ENCODE measurements around the gene CALML3. TPM values are rescaled to one million over a fixed set of nuclear protein-coding genes. Genes with fewer than 3 reads are reported as not detected.

Gene CALML3
- total and polyA plus RNA-seq, 2 of the 13 experiments (the other 11 are each of a cell fraction or from before 2014, with no cell fraction given): not detected

GRCh38 chr10:5547931-5548660, 23.3 kb downstream of the CALML3 start (continued):
- TF ChIP-seq, protein P1, sequence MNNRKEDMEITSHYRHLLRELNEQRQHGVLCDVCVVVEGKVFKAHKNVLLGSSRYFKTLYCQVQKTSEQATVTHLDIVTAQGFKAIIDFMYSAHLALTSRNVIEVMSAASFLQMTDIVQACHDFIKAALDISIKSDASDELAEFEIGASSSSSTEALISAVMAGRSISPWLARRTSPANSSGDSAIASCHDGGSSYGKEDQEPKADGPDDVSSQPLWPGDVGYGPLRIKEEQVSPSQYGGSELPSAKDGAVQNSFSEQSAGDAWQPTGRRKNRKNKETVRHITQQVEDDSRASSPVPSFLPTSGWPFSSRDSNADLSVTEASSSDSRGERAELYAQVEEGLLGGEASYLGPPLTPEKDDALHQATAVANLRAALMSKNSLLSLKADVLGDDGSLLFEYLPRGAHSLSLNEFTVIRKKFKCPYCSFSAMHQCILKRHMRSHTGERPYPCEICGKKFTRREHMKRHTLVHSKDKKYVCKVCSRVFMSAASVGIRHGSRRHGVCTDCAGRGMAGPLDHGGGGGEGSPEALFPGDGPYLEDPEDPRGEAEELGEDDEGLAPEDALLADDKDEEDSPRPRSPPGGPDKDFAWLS (CRISPR knock-in tag; IDR thresholded peaks at IDR 0.05; ENCODE audit: borderline replicate concordance): 0 out of 2 replicates have a peak, but pooled peaks have one; percentile 22
- TF ChIP-seq TBX2 (CRISPR knock-in tag; IDR thresholded peaks at IDR 0.05; ENCODE audit: borderline replicate concordance) (peak; percentile 73), ISL2 (CRISPR knock-in tag; IDR thresholded peaks at IDR 0.05) (peak; percentile 82), RFXANK (CRISPR knock-in tag; IDR thresholded peaks at IDR 0.05) (no peak), NKX3-1 (CRISPR knock-in tag; IDR thresholded peaks at IDR 0.05) (peak; percentile 61; the same call in 1 of the 2 replicates), NFIC (IDR thresholded peaks at IDR 0.05; ENCODE audit: low read length) (no peak; the same call in 1 of the 2 replicates), HMG20B (CRISPR knock-in tag; conservative IDR thresholded peaks at IDR 0.05) (peak; percentile 29; the same call in 1 of the 2 replicates), ARID3A (IDR thresholded peaks at IDR 0.05; ENCODE audit: low read depth, low read length) (no peak), ZNF737 (CRISPR knock-in tag; IDR thresholded peaks at IDR 0.05; ENCODE audit: borderline replicate concordance) (no peak), POLR2G (IDR thresholded peaks at IDR 0.05; ENCODE audit: low read depth, low read length) (peak; percentile 62; the same call in 1 of the 2 replicates), HNF4G (IDR thresholded peaks at IDR 0.05; ENCODE audit: borderline replicate concordance, low read depth, low read length) (peak; percentile 56; the same call in 1 of the 2 replicates), HNF4G (CRISPR knock-in tag; IDR thresholded peaks at IDR 0.05; ENCODE audit: borderline replicate concordance, low read depth) (no peak), ZNF580 (CRISPR knock-in tag; IDR thresholded peaks at IDR 0.05; ENCODE audit: borderline replicate concordance, low read depth) (0 out of 2 replicates have a peak, but pooled peaks have one; percentile 16), HCFC1 (IDR thresholded peaks at IDR 0.05; ENCODE audit: low read depth, low read length) (no peak), SRY (CRISPR knock-in tag; IDR thresholded peaks at IDR 0.05) (no peak; the same call in 1 of the 2 replicates), KDM5B (CRISPR knock-in tag; IDR thresholded peaks at IDR 0.05; ENCODE audit: borderline replicate concordance) (no peak), STAT5B (CRISPR knock-in tag; IDR thresholded peaks at IDR 0.05) (0 out of 2 replicates have a peak, but pooled peaks have one; percentile 10), SOX6 (IDR thresholded peaks at IDR 0.05) (no peak), SOX6 (CRISPR knock-in tag; IDR thresholded peaks at IDR 0.05) (0 out of 2 replicates have a peak, but pooled peaks have one; percentile 21), ZNF232 (CRISPR knock-in tag; IDR thresholded peaks at IDR 0.05; ENCODE audit: borderline replicate concordance) (0 out of 2 replicates have a peak, but pooled peaks have one; percentile 32), TAF15 (IDR thresholded peaks at IDR 0.05; ENCODE audit: low read depth, low read length, poor library complexity, severe bottlenecking) (no peak)
- TF ChIP-seq, protein P2, sequence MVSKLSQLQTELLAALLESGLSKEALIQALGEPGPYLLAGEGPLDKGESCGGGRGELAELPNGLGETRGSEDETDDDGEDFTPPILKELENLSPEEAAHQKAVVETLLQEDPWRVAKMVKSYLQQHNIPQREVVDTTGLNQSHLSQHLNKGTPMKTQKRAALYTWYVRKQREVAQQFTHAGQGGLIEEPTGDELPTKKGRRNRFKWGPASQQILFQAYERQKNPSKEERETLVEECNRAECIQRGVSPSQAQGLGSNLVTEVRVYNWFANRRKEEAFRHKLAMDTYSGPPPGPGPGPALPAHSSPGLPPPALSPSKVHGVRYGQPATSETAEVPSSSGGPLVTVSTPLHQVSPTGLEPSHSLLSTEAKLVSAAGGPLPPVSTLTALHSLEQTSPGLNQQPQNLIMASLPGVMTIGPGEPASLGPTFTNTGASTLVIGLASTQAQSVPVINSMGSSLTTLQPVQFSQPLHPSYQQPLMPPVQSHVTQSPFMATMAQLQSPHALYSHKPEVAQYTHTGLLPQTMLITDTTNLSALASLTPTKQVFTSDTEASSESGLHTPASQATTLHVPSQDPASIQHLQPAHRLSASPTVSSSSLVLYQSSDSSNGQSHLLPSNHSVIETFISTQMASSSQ (IDR thresholded peaks at IDR 0.05; ENCODE audit: low read depth): peak; percentile 18; the same call in 1 of the 2 replicates
- TF ChIP-seq, protein P2 (CRISPR knock-in tag; IDR thresholded peaks at IDR 0.05; ENCODE audit: borderline replicate concordance): no peak; the same call in 1 of the 2 replicates

Measured in HepG2 (cell line).